PC-3 (cell line): ENCODE measurements around the gene ISCA2.

Experiments used
- EZH2 ChIP-seq: fragments of 300-600 bp; sonication (generic); IDR thresholded peaks from one replicate; pipeline ENCODE4 v1.6.1; 2017; ENCODE audit warnings: antibody characterized with exemption, mild to moderate bottlenecking, low read length; ENCODE audit not compliant: unreplicated experiment
- EZH2phosphoT487 ChIP-seq: fragments of 300-600 bp; sonication (generic); IDR thresholded peaks from 2 replicates; pipeline ENCODE4 v1.6.1; 2018; ENCODE audit warnings: mild to moderate bottlenecking, antibody characterized with exemption, low read length, borderline replicate concordance
- TF ChIP-seq, protein P1 (sequence below): fragments of 300-600 bp; sonication (generic); conservative IDR thresholded peaks from 2 replicates; pipeline ENCODE4 v1.5.1; 2017; ENCODE audit warnings: antibody characterized with exemption, low read depth, mild to moderate bottlenecking, low read length

DNA sequence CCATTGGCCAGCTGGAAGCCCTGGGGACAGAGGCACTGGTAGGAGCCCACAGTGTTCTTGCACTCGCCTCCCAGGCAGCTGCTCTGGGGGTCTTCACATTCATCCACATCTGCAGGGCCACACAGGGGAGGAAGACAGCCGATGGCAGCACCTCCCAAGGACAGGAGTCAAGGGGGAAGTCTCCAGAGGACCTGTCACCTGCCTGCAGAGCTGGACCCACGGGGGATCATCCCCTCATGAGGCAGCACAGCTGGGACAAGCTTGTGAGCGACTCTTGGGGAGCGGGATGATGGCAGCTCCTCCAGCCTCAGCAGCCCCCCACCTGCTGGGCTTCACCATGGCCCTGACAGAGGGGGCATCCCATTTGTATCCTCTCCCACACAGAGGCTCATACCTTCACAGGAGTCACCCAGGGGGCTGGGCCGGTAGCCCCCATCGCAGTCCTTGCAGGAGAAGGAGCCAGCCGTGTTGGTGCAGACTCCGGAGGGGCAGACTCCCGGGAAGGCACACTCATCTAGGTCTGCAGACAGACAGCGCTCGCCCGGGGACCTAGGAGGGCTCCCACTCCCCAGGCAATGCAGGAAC is 15.4 kb downstream of the ISCA2 start:
- TF ChIP-seq EZH2 (no peak), EZH2phosphoT487 (no peak)
- TF ChIP-seq, protein P1, sequence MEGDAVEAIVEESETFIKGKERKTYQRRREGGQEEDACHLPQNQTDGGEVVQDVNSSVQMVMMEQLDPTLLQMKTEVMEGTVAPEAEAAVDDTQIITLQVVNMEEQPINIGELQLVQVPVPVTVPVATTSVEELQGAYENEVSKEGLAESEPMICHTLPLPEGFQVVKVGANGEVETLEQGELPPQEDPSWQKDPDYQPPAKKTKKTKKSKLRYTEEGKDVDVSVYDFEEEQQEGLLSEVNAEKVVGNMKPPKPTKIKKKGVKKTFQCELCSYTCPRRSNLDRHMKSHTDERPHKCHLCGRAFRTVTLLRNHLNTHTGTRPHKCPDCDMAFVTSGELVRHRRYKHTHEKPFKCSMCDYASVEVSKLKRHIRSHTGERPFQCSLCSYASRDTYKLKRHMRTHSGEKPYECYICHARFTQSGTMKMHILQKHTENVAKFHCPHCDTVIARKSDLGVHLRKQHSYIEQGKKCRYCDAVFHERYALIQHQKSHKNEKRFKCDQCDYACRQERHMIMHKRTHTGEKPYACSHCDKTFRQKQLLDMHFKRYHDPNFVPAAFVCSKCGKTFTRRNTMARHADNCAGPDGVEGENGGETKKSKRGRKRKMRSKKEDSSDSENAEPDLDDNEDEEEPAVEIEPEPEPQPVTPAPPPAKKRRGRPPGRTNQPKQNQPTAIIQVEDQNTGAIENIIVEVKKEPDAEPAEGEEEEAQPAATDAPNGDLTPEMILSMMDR, result no peak
